Panc1 (cell line): Measurements from ENCODE around the gene GABPB1. TPM values are rescaled to one million over a fixed set of nuclear protein-coding genes. Genes with fewer than 3 reads are reported as not detected.

Source experiments
- ATAC-seq: fragments of 200-7000 bp; cut with Tn5 transposase; 2 replicates; pipeline ENCODE4 v1.9.1; 2020; ENCODE audit warnings: mild to moderate bottlenecking, moderate library complexity
- BruUV-seq: library from RNA; stranded (reverse); fragments of 400-500 nt; replicated peaks from 2 replicates; lab custom pipeline; 2021; lab: Mats Ljungman, UMichigan
- CTCF ChIA-PET: fragments of 300-600 bp; sonication (Branson Sonifier 250); formaldehyde crosslinking; loops from one replicate; lab custom pipeline; 2022; ENCODE audit warnings: antibody characterized with exemption; lab: Charles Lee
- POLR2A ChIA-PET: fragments of 300-600 bp; sonication (Branson Sonifier 250); formaldehyde crosslinking; loops from one replicate; lab custom pipeline; 2022; ENCODE audit warnings: antibody characterized with exemption; lab: Charles Lee
- DNase-seq: peaks from one replicate; pipeline ENCODE4 v3.0.0-alpha.2; 2010; ENCODE audit warnings: low read depth, low spot score
- H3K27ac ChIP-seq: 2 replicates; pipeline ENCODE4 v1.5.1; 2011; ENCODE audit warnings: mild to moderate bottlenecking, low read length, inconsistent platforms
- H3K27me3 ChIP-seq: fragments of 200-500 bp; sonication (Bioruptor generic); 2 replicates; pipeline ENCODE4 v1.6.0; 2014; ENCODE audit warnings: low read length, inconsistent platforms; ENCODE audit not compliant: control insufficient read depth, insufficient read depth
- H3K36me3 ChIP-seq: fragments of 200-500 bp; sonication (Bioruptor generic); 2 replicates; pipeline ENCODE4 v1.5.1; 2014; ENCODE audit warnings: inconsistent platforms, mild to moderate bottlenecking, low read length, moderate library complexity; ENCODE audit not compliant: control insufficient read depth, insufficient read depth
- H3K4me1 ChIP-seq: 2 replicates; pipeline ENCODE4 v1.5.1; 2011; ENCODE audit warnings: inconsistent platforms, mild to moderate bottlenecking, low read length, moderate library complexity; ENCODE audit not compliant: control insufficient read depth, insufficient read depth
- H3K4me3 ChIP-seq, 2 experiments: 2 replicates each; pipeline ENCODE4 v1.5.1; 2011 to 2012; ENCODE audit warnings: low read depth in 2 of 2, low read length in 2 of 2, mild to moderate bottlenecking in 2 of 2, inconsistent platforms in 1 of 2, moderate library complexity in 1 of 2
- H3K9me3 ChIP-seq: fragments of 200-500 bp; sonication (Bioruptor generic); 2 replicates; pipeline ENCODE4 v1.5.1; 2014; ENCODE audit warnings: low read depth, mild to moderate bottlenecking, inconsistent platforms, low read length, moderate library complexity; ENCODE audit not compliant: control insufficient read depth, insufficient read depth
- POLR2AphosphoS5 ChIP-seq: IDR thresholded peaks from 2 replicates; pipeline ENCODE4 v1.6.1; 2012; ENCODE audit warnings: mild to moderate bottlenecking, low read depth, low read length, moderate library complexity
- SIN3A ChIP-seq: IDR thresholded peaks from 2 replicates; pipeline ENCODE4 v1.6.1; 2012; ENCODE audit warnings: low read depth, mild to moderate bottlenecking, low read length, moderate library complexity, borderline replicate concordance; ENCODE audit not compliant: insufficient read depth
- TCF7L2 ChIP-seq: IDR thresholded peaks from 2 replicates; pipeline ENCODE4 v1.6.1; 2011; ENCODE audit warnings: mild to moderate bottlenecking, low read depth, low read length, inconsistent platforms
- in situ Hi-C: cut with HindIII; loops from 2 replicates; pipeline ENCODE4 v1.10.0; 2016; ENCODE audit warnings: low sequenced_read_pairs, low pct_unique_long_range_greater_than_20kb
- intact Hi-C: fragments of 100-400 bp; cut with micrococcal nuclease; formaldehyde crosslinking; loops from one replicate; pipeline ENCODE4 v1.10.0; 2022; ENCODE audit not compliant: unreplicated experiment
- total RNA-seq: library from RNA; stranded (reverse); gene quantifications from one replicate; pipeline ENCODE4 v1.2.1, GENCODE V29; 2021; ENCODE audit not compliant: unreplicated experiment
- TF ChIP-seq, protein P1 (sequence below), 2 experiments: IDR thresholded peaks; 2 replicates each; pipeline ENCODE4 v1.6.1; 2011 to 2012; ENCODE audit warnings: low read depth in 2 of 2, control low read depth in 1 of 2, low read length in 1 of 2, mild to moderate bottlenecking in 1 of 2, moderate library complexity in 1 of 2; ENCODE audit not compliant: insufficient read depth in 1 of 2
- TF ChIP-seq, protein P2 (sequence below): fragments of 450-650 bp; IDR thresholded peaks from 2 replicates; pipeline ENCODE4 v1.5.1; 2017; ENCODE audit warnings: mild to moderate bottlenecking

The GABPB1 gene
- total RNA-seq, 1 experiment from 2014 or later = 20.0 TPM

- intact Hi-C loops (no loop called here), in situ Hi-C loops (no loop called here)
- no peak for DNase-seq
- BruUV-seq = no TSS peak
- Histone ChIP-seq H3K27ac (no peak overlapping the region), H3K27me3 (peaks cover 8% of the 10 kb centered on the region; the same call in 1 of the 2 replicates), H3K36me3 (no peaks in the 10 kb centered on the region), H3K4me1 (no peaks in the 10 kb centered on the region), H3K4me3 (no peak overlapping the region), H3K9me3 (no peaks in the 10 kb centered on the region)
- no peak for ATAC-seq
- TF ChIP-seq, protein P1, sequence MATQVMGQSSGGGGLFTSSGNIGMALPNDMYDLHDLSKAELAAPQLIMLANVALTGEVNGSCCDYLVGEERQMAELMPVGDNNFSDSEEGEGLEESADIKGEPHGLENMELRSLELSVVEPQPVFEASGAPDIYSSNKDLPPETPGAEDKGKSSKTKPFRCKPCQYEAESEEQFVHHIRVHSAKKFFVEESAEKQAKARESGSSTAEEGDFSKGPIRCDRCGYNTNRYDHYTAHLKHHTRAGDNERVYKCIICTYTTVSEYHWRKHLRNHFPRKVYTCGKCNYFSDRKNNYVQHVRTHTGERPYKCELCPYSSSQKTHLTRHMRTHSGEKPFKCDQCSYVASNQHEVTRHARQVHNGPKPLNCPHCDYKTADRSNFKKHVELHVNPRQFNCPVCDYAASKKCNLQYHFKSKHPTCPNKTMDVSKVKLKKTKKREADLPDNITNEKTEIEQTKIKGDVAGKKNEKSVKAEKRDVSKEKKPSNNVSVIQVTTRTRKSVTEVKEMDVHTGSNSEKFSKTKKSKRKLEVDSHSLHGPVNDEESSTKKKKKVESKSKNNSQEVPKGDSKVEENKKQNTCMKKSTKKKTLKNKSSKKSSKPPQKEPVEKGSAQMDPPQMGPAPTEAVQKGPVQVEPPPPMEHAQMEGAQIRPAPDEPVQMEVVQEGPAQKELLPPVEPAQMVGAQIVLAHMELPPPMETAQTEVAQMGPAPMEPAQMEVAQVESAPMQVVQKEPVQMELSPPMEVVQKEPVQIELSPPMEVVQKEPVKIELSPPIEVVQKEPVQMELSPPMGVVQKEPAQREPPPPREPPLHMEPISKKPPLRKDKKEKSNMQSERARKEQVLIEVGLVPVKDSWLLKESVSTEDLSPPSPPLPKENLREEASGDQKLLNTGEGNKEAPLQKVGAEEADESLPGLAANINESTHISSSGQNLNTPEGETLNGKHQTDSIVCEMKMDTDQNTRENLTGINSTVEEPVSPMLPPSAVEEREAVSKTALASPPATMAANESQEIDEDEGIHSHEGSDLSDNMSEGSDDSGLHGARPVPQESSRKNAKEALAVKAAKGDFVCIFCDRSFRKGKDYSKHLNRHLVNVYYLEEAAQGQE (IDR thresholded peaks at IDR 0.05; ENCODE audit: insufficient read depth in 1 of 2, low read depth in 2 of 2, low read length in 1 of 2) = no peak
- TF ChIP-seq, protein P2, sequence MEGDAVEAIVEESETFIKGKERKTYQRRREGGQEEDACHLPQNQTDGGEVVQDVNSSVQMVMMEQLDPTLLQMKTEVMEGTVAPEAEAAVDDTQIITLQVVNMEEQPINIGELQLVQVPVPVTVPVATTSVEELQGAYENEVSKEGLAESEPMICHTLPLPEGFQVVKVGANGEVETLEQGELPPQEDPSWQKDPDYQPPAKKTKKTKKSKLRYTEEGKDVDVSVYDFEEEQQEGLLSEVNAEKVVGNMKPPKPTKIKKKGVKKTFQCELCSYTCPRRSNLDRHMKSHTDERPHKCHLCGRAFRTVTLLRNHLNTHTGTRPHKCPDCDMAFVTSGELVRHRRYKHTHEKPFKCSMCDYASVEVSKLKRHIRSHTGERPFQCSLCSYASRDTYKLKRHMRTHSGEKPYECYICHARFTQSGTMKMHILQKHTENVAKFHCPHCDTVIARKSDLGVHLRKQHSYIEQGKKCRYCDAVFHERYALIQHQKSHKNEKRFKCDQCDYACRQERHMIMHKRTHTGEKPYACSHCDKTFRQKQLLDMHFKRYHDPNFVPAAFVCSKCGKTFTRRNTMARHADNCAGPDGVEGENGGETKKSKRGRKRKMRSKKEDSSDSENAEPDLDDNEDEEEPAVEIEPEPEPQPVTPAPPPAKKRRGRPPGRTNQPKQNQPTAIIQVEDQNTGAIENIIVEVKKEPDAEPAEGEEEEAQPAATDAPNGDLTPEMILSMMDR = no peak
- no peak for TF ChIP-seq TCF7L2
- no peak for TF ChIP-seq POLR2AphosphoS5
- no peak for TF ChIP-seq SIN3A
- ChIA-PET CTCF (interaction anchor here (0.6 kb wide), 1 partner anchor 111 kb away, joined by 8 read pairs; no protein-coding TSS in a partner anchor), POLR2A (no interaction called here)
These were observed 92.5 kb downstream of the GABPB1 start for GRCh38 chr15:50262533-50262932.

DNA sequence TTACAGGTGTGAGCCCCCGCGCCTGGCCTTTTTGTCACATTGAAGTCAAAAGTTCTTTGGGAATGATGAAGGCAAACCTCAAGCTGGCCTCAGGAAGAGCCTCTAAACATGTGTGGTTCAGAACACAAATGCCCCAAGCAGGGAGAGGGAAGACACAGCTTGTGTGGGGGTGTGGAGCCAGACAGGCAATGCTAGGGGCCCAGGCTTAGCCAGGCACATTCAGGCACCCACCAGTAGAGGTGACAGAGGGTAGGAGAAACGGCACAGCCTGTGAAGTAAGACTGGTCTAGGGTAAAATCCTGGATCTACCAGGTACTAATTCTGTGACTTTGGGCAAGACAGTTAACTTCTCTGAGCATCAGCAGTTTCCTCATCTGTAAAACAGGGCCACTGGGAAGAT lies 93.0 kb downstream of the GABPB1 start:
- no TSS peak for BruUV-seq

More for the DNA sequence above, 93.0 kb downstream of the GABPB1 start:
- intact Hi-C loops (no loop called here), in situ Hi-C loops (no loop called here)
- DNase-seq (no peak), ATAC-seq (no peak)
- no peak overlapping the region for H3K4me3 ChIP-seq
- no peaks in the 10 kb centered on the region for H3K36me3 ChIP-seq
- H3K27ac ChIP-seq = no peak overlapping the region
- H3K9me3 ChIP-seq = no peaks in the 10 kb centered on the region
- POLR2A ChIA-PET = no interaction called here
- no peak for TF ChIP-seq TCF7L2
- no peak for TF ChIP-seq POLR2AphosphoS5
- no peak for TF ChIP-seq SIN3A
- TF ChIP-seq, protein P1 (IDR thresholded peaks at IDR 0.05; ENCODE audit: insufficient read depth in 1 of 2, low read depth in 2 of 2, low read length in 1 of 2) = no peak
- TF ChIP-seq, protein P2 = no peak
- H3K4me1 ChIP-seq = no peaks in the 10 kb centered on the region
- CTCF ChIA-PET = interaction anchor here (0.6 kb wide), 1 partner anchor 110 kb away, joined by 8 read pairs; no protein-coding TSS in a partner anchor
- H3K27me3 ChIP-seq = peaks cover 9% of the 10 kb centered on the region
